COLO668 (cell line): ENCODE measurements around the gene ALG9.

Experiments
- DNase-seq: peaks from one replicate; lab custom pipeline; 2025; ENCODE audit not compliant: unreplicated experiment; lab: John Stamatoyannopoulos, UW

The ALG9 gene

DNA sequence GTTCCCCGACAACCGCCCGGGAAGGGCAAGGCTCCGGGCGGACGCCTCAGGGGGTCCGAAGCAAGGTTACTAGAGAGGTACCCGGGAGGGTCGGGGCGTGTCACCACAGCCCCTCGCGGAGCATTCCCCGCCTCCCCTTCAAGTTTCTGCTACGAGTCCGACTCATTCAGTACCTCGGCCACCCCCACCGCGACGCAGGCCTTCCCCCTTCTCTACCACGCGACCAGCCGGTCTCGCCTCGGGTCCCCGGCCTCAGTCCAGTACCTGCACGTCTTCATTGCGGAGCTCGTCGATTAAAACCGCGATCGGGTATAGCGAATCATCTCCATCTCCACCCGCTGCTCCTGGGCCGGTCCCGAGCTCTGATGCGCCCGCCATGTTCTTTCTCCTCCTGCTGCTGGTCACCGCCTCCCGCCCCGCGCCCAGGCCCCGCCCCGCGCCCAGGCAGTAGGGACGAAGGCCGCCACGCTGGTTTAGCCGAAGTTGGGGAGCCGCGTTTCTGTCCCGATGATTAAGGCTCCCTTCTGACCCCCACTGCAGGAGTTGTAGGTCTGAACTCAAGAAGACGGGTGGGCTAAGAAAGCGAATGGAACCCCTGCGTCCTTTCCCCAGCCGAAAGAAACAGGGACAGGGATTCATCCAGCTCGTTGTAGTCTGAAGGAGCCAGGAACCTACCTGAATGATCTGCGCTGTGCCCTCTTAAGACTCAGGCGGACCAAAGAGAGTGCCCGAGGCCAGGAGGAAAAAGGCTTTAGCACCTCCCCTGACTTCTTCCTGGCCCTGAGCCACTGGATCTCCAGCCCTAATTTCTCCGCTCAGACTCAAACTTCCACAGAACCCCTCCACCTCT is 105.2 kb downstream of the ALG9 start, which contains the start of gene PPP2R1B:
Gene PPP2R1B, minus strand, starts transcription at position 406 of the 850 bp plus-strand sequence. Its CDS starts 28 bp downstream, at position 378.
- peak; percentile 74 for DNase-seq

DNA sequence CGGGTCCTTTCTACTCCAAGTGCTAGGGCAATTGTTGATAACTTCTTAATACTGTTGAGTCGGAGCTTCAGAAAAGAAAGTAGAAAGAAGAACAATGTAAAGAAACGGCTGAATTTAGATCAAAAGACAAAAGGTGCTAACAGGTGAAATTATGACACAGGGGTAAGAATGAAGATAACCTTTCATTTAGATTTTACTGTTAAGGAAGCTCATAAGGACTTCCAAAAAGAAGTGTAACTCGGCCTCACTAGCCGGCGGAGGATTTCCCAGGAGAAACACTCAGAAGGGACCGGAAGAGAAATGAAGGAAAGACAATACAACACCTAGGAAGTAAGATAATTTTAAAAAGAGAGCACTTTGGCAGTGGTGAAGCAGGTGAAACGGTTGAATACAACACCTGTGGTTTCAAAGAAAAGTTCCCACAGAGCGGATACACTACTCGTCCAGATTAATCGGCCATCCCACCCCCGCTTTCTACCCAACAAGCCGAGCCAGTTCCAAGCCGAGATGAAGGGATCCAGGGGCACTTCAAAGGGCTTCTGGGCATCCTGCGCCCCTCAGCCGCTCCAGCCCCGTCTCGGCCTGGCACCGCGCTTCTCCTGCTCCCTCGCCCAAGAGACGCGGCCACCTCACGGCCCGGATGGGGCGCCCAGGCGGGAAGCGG is 105.9 kb downstream of the ALG9 start:
- DNase-seq, result no peak

DNA sequence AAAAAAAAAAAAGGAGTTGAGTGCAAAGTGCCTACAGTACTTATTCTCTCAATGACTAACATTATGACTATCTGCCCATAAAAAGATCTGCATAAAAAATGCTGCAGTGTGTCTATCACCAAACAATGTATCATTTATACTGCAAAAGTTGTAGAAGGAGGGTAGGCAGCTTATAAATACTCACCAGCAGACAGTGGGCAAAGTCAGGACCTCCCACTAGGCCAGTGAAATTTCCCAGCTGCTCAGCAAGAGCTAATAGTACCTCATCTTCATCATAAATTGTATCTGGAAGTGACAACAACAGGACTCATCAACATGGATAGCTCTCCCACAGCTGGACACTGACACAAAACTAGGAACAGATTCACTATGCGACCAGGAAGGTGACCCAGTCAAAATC is 106.8 kb downstream of the ALG9 start:
- DNase-seq, result no peak

DNA sequence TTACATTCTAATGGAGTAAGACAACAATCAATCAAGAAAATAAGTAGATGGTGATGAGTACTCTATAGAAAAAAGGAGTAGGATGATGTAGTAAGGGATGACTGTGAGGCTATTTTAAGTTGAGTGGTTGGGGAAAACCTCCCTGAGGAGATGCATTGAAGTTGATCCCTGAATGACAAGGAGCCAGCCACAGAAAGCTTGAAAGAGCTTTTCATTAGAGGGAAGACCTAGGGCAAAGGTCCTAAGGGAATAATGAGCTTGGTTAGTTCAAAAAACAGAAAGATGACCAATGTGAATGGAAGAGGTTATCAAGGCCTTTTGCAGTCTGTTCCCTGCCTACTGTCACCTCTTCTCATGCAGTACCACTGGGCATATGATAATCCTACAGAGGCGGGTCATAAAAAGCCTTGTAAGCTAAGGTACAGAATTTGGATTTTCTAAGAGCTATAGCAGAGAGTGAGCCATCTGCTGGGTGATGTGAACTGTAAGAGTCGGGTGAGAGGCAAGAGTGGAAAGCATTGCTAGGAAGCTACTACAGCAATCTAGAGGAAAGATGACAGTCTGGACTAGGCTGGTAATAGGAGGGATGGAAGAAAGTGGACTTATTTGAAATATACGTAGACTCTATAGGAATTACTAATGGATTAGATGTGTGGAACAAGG is 108.3 kb downstream of the ALG9 start:
- DNase-seq, result no peak

DNA sequence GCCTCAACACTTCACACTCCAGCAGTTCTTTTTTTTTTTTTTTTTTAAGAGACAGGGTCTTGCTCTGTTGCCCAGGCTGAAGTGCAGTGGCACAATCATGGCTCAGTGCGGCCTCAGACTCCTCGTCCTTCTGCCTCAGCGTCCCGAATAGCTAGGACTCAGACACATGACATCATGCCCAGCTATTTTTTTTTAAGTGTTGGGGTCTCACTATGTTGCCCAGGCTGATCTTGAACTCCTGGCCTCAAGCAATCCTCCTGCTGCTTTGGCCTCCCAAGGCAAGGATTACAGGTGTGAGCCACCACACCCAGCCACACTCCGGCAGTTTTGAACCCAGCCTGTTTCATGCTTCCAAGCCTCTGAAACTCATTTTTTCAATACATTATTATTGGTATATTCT is 108.9 kb downstream of the ALG9 start:
- no peak for DNase-seq

DNA sequence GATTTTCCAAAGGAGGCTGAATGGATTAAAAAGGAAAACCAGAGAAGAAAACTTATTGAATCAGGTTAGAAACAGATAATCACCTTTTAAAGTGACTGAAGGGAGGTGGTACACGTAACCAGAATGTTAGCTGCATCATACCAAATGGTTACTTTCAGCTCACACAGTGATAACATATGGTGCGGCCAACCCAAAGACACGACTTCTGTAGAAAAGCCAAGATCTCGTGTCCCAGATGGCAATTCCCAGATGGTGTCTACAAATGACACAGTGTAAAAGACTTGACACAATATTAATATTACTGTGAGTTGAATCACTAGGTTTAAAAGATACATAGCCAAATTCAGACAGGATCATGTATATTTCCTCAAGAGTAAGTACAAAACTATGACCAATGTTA is 110.3 kb downstream of the ALG9 start:
- DNase-seq, result no peak

DNA sequence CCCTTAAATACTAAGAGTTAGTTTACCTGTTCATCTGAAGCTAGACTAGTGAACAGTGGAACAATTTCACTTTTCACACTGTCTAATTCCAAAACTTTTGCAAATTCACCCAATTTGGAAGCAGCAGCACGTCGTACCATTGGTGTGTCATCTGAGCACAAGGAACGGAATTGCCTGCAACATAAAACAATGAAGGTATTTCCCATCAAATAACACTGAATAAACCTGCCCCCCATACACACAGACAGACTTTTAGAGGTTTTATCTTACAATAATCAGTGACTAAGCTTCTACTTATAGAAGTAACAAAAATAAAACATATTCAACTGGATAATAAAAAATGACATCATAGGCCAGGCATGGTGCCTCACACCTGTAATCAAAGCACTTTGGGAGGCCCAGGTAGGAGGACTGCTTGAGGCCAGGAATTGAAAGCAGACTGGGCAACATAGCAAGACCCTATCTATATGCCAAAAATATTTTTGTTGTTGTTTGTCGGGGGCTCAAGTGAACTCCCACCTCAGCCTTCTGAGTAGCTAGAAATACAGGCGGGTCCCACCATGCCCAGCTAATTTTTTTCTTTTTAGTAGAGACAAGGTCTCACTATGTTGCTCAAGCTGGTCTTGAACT is 111.5 kb downstream of the ALG9 start:
- DNase-seq, result no peak

DNA sequence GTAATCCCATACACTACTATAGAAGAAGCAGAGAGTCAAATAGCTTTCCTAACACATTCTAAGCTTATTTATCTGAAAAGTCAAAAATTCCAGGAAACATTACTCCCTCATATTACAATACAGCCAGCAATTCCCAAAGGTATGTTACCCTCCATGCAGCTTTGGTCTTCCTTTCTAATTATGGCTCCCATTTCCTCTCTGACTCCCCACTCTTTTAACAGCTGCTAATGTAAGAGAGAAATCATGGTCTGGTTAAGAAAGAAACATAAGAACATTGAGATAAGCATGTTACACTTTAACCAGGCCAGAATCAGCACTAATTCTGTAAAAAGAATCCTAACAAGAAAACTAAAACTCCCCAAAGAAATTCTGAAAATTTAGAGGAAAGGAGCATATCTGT is 112.0 kb downstream of the ALG9 start:
- no peak for DNase-seq

DNA sequence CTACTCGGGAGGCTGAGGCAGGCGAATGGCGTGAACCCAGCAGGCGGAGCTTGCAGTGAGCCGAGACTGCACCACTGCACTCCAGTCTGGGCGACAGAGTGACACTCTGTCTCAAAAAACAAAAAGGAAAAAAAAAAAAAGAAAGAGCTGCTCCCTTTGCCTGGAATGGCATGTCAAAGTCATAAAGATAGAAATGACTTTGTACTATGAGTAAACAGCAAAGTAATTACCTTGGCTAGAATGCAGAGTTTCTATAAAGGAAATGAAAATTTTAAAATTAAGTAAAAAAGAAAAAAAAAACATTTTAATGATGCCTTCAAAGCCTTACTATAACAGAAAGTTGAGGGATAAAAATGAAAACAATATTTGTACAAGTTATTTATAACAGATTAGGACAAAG is 115.3 kb downstream of the ALG9 start:
- DNase-seq, result no peak

DNA sequence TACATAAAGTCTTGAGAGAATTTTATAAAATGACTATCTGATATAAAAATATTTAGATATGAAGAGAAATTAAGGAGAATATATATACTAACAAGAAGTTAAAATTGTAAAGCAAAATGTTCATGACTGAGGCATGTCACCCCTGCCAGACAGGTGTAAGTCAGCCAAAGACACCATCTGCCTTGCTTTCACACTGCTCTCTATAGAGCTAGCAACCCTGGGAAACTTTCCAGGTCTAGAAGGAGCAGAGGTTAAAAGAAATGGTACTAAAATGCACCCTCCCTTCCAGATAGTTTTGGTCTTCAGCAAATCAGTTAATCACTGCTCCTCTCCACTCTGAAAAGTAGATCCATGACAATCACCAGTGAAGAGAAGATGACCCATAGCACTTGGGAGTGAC is 121.7 kb downstream of the ALG9 start:
- no peak for DNase-seq

DNA sequence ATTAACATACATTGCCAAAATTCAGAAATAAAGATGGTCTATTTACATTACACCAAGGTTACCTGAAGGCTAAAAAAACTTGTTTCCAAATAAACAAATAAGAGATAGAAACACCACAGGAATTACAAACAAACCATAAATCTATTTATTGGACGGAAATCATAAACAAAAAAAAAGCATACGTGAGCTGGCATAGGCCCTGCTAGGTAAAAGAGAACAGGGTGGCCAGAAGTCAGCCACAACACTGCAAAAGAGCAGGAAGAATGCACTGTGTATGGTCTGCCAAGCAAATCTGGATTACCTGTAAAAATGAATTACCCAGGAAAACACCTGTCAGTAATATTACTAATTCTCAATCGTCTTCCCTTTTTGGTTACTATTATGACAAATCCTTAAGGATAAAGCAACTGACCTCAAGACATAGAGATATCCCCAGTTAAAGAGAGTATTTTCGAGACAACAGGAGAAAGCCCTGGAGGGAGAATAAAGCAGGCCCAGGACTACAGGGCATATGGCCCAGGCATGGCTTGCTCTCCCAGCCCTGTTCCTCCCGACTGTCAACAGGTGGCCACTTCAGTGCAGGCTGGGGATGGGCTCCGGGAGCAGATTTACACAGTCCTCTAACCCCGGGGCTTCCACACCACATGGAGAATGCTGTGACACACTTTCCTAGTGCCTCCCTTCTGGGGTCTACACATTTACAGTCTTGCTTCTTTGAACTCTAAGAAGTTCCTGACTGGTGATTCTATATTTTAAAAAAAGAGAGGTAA is 123.2 kb downstream of the ALG9 start:
- DNase-seq, result no peak

DNA sequence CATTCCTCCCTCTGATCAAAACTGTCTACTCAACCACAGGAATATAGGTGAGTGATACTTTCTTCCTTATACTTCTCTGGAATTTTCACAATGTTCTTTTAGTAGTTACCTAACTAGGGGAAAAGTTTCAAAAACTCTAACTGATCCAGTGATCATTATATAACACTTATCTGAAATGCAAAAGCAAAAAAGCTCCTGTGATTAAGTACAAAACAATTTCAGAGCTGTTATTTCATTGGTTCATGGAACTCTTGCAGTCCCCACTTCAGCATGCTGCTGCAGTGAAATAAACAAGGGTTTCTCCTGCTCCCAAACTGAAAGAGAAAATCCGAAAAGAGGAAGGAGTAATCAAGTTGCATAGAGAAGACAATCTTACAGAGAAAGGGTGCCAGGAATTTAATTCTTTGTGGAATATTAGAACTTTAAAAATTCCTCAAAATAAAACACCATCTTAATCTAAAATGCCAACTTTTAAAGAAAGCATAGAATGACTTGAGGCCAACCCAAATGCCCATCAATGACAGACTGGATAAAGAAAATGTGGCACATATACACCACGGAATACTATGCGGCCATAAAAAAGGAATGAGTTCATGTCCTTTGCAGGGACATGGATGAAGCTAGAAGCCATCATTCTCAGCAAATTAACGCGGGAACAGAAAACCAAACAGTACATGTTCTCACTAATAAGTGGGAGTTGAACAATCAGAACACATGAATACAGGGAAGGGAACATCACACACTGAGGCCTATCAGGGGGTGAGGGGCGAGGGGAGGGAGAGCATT is 125.5 kb downstream of the ALG9 start:
- DNase-seq, result no peak

DNA sequence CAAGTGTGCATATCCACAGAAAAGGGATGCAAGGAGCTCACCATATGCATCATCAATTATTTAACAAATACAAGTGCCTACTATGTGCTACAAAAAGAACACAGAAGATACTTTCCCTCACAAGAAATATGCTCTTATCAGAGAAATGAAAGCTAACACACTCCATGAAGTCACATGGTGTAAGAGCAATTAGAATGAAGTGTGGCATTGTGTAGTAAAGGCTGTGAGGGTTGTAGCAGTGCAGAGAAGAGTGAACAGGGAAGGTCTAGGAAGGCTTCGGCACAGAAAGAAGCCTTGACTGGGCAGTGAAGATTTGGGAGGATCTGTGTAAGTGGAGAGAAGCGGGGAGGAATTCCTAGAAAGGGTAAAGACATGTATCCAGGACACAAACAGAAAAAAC is 127.7 kb downstream of the ALG9 start:
- DNase-seq, result no peak

DNA sequence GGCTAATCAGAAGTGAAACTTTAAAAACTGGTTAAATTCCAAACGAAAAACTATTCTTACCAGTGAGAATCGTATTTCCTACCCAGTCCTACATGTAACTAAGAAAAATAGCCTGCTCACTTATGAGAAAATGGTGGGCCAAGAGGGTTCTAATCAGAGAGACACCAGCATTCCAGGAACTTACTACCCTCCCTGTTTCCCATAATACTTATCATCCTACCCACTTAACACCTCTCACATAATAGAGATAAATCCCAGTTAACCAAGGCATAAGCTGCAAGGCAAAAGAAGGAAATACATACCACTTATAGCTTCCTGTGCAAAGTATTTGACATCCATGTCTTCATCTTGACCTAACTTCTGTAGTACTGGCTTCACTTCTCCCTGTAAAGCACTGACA is 129.6 kb downstream of the ALG9 start:
- no peak for DNase-seq

DNA sequence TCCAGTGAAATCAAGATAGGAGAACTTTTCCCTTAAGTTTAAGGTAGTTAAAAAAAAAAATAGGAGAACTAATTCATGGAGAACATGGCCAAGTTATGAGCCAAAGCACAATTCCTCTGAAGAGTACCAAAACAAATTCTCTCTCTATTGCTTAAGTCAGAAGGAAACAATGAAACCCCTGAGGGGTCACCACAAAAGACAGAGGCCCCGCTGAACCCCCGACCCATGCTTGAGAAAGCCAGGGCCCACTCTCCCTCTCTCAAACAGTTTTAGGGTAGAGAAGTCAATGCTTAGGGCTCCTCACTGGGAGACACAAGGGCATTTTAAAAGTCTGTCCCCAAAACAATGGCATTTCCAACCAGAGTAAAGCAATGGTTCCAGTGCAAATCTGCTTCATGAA is 132.1 kb downstream of the ALG9 start:
- DNase-seq, result no peak

DNA sequence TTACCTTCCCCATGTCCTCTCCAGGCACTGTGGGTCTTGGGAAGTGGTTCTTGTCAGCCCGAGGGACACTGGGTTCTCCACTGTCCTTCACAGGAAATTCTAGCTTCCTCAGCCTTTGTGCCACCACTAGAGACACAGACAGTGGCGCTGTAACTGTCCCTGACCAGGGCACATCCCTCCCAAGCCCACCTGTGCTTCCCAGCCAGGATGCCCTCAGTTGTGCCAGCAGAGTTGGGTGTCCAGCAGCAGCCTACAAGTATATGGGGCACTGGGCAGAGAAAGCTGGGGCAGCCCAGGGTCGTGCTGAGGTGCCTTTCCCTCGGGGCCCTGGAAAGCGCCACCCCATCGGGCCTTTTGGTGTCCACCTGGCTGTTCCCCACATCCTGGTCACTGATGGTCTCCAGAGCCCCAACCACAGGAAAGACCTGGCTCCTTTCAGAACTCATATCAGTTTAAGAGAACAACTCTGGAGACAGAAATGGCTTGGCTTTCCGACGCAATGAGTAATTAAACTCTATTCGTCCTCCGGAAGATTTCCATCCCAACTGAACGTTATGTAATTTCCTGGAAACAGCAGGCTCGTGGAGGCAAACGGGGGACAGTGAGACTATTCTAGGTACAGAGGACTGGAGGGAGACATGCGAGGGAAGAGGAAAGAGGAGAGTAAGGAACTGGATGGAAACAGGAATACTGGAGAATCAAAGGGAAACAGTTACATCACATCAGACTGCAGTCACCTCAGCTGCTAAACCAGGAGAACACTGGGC is 133.8 kb downstream of the ALG9 start:
- no peak for DNase-seq

DNA sequence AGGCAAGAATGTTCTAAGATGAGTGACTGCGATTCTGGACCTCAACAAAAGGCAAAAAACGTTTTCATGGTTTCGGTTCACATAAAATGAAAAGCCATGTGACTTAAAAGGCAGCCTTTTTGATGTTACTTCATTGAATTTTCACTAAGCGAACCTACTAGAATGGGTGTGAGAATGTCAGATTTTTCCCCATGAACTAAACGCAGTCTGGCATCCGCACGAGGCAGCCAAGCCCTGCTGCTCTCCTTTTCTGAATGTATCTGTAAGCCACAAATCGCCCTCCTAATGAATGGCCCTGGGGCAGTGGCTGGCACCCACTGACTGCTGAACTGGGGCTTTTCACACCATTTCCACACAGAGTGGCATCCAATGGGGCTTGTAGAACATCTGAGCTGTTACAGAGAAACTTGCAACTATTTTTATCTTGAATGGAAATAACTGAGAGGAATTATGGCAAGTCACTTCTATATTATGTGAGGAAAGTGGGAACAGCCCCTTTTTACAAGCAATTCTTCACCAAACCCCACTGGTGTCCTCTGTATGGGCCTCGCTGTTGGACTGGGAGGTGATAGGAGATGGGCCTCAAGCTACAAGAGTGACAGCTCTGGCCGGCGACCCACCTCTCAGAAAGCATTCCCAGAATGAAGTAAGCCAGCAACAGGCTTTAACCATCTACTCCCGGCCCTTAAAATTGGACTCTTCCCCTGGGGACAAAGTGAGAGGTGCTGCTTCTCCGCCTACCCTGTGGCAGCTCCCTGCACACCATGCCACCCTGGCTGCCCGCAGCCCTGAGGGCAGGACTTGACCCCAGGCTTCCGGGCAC is 134.5 kb downstream of the ALG9 start:
- DNase-seq, result no peak
